NCI-H446 treated with DMSO at 0.1 percent for 48 hours (cell line): ENCODE results near the gene PRDM5.
"Not testable (repeated sequence)": the region's sequence is repeated elsewhere in the genome, so short reads cannot be mapped to it uniquely, and the experiment has no call there.

Experiments
- DNase-seq: peaks from one replicate; lab custom pipeline; 2025; lab: John Stamatoyannopoulos, UW

Gene PRDM5

DNA sequence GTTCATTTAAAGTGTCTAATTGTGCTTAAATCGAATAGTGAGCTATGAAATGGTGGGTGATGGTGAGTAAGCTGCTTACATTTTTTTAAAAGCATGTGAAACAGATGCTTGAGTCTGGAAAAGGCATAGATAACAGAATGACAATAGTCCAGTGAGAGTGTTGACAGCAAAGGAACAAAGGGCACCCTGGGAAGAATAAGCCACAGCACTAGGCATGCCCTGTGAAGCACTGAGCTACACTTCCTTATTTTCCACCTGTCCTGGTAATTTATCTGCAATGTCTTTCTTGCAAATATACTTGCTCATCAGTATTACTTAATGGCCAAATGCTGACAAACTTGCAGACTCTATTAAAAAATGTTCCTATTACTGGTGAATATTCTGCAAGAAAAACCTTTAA, 168.7 kb downstream of the PRDM5 start:
- DNase-seq: no peak

DNA sequence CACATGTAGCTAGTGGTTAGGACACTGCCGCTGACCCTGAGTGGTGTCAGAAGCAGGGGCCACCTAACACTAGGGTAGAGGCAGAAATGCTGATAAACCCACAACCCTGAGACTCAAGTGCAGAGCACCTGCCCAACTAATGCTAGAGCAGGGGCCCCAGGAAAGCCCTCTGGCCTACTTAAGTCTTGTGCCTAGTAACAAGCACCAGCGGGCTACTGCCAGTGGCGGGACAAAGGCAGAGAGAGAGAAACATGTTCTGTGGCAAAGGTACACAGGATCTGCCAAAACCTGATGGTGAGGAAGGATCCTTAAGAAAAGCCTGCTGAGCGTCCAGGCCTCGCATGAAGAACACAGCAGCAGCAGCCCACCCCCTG, 172.4 kb downstream of the PRDM5 start:
- DNase-seq: no peak

DNA sequence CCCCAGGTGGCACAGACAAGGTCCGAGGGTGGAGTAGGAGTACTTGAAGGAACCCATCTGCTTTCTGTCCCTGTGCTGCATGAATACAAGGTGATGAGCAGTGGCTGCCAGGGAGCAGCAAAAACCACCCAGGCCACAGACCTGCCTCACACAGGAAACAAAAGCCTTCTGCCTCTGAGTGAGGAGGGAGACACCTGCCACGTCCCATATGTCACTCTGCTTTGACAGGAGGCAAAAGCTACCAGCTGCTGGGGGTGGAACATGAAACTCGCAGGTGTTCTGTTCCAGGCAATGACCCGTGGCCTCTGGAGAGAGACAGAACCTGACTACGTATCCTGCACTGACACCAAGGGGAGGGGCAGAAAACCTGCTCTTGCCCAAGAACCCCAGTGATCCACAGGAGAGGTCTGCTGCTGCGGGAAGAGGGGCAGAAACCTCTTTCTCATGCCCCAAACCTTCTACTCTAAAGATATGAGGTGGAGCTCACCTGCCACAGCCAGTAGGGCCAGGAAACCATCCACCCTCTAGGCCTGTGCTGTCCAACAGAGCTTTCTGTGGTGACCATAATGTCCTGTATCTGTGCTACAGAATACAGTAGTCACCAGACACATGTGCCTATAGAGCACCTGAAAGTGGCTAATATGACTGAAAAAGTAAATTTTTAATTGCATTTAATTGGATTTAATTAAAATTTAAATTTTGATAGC, 172.9 kb downstream of the PRDM5 start:
- DNase-seq: no peak

DNA sequence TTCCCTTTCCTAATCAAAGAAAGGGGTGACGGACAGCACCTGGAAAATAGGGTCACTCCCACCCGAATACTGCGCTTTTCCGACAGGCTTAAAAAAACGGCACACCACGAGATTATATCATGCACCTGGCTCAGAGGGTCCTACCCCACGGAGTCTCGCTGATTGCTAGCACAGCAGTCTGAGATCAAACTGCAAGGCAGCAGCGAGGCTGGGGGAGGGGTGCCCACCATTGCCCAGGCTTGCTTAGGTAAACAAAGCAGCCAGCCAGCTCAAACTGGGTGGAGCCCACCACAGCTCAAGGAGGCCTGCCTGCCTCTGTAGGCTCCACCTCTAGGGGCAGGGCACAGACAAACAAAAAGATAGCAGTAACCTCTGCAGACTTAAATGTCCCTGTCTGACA, 180.9 kb downstream of the PRDM5 start:
- DNase-seq: not testable (repeated sequence)

DNA sequence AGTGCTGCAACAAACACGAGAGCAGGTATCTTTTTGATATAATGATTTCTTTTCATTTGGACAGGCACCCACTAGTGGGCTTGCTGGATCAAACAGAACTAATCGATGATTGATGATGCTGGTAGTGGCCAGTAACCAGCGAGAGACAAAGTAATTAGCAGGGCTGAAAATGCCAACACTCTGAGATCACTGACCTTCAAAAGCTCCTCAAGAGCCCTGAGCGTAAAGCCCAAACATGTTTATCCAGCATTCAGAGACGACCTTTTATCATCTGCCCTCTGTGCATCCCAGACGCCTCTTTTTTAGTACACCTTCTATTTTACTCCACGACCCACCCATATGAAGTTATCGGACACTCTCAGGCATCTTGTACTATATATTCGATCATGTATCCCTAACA, 186.2 kb downstream of the PRDM5 start:
- no peak for DNase-seq

DNA sequence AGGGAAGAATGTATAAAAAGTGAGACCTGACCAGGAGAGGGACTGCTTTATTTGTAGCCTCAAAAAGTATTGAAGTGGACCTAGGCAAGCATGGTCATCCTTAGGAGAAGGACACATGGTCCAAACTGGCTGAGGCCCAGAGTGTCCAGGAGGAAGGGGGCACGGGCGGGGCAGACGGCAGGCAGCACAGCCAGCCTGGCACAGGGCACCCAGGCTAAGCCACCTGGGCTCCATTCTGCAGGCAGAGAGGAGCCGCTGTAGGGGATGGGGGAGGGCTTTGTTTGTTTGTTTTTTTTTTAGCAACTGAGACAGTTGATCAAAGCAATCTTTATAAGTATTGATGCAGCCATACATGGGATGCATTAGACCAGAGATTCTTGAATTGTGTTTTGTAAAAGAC, 188.6 kb downstream of the PRDM5 start:
- DNase-seq: no peak

DNA sequence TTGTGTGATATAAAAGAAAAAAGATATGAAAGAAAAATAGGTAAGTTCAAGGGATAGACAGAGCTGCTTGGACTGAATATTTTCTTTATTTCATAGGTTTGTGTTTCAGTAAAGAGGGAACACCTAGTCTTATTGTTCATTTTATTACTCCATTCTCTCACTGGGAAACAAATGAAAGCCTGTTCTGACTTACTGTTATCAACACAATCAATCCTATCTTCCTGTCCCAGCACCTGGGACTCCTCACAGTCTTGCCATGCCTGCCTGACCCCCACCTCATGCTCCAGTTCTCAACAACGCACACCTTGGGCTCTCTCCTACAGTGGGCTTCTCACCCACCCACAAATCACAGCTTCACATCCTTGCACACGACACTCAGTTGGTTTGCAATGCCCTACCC, 189.5 kb downstream of the PRDM5 start:
- DNase-seq: no peak

DNA sequence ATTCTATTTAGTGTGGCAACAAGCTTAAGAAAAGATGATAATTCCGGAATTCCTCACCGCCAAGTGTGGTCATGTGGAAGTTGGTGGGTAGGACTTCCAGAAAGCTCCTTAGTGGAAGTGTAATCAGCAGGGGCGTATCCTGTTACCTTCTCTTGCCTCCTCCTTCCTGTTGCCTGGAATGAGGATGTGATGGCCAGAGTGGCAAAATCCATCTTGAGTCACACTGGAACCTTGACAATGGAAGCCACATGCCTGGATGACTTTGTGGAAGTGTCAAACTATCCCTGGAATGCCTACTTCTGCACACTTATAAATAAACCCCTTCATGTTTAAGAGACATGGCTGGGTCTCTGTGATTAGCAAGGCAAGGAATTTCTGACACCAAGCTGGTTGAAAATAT, 191.0 kb downstream of the PRDM5 start:
- no peak for DNase-seq

DNA sequence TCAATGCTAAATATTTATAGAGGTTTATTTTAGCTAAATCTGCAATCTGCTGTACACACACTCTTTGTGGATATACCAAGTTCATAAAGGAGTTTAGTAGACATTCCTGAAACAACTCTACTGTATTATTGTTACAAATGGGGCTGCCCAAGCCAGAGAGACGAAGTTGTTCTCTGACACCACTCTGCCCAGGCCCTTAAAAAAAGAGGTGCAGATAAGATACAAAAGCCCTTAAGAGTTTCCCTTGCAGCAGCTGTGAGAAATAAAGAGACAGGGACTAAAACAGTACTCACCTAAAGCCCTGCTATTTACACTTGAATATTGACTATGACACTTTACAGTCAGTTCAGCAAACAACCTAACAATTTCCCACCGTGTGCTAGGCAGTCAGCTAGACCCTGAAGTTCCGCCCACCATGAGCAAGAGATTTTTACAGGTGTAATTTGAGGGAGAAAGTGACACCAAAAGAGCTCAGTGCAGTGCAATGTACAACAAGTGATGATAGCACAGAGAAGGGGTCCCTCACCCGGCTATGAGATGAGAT, 191.7 kb downstream of the PRDM5 start:
- DNase-seq: no peak

DNA sequence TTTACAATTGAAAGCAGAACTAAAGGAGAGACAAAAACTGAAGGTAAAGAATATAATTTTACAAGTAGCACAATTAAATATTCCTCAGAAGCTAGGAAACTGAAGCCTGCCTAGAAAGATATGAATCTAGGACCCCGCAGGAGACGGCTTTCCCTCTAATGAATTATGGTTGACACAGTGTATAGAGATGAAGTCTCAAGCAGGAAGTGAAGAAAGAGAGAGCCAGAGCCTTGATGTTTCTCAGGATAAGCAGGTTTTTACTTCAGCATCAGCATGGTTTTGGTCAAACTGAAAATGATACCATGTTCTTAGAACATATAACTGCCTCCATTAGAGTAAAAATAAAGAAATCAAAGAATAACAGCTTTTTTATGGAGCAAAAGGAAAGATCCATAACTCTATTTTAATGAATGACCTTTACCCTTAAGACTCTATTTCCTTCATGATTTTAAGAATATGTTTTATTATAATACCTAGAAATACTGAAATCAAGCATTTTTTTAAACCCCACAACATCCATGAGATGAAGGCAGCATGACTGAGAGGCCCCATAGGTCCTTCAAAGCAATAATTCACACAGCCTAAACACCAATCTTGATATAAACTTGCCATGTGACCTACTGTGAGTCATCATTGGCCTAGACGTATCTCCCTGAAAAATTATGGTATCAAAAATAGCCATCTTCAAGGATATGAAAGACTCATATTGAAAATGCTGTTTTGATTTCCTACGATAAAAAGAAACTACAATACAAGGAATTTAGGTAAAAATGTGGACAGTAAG, 193.4 kb downstream of the PRDM5 start:
- DNase-seq: no peak

DNA sequence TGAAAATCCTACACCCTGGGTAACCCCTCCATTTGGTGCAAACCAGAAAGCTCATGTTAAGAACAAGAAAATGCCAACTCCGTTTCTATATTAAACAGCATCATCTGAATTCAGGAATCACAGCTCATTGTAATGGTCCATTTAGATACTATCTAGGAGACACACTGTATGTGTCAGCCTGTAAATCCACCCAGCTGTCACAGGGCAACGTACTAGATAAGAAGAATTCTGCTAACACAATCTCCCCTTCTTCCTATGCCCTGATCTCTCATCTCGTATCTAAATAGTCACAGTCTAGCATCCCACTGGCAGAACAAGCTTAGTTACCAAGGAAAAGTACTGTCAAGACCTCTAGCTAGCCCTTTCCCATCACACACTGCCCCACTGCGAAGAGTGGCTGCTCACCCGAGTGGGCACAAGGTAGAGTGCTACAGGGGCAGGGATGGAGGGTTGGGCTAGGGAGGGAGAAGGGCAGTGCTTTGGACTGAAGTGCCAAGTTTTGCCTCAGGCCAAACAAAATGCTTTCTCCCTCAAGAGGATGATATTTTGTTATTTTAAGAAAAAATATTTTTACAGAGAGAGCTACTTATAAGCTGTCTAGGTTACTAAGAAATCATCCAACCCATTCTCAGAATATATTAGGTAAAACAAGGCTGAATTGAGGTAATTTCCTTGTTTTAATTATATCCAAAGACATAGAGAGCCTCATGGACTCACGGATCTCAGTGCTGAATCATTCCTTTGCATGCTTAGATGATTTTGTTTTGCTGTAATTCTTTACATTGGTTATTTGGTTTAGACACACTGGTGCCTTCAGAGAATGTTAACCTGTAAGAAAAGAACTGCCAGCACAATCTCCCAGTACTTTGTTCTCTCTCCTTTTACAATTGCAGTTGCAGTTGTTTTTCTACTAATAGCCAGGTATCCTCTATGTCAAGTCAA, 196.6 kb downstream of the PRDM5 start:
- DNase-seq: no peak

DNA sequence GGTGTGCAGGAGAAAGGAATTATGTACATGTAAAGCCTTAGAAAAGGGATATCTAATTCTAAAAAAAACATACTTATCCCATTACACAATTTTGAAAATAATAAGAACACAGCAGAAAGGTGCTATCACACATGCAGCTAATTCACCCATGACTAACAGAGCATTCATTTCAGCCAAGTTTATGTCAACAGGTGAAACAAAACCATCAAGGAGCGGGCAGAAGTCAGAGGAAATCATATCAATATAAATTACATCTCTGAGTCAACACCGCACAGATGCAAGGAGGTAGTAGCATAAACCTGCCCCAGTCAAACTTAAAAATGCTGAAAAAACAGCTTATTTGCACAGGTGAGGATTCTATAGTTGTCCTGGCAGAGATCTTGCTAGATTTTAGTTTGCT, 197.9 kb downstream of the PRDM5 start:
- DNase-seq: no peak

DNA sequence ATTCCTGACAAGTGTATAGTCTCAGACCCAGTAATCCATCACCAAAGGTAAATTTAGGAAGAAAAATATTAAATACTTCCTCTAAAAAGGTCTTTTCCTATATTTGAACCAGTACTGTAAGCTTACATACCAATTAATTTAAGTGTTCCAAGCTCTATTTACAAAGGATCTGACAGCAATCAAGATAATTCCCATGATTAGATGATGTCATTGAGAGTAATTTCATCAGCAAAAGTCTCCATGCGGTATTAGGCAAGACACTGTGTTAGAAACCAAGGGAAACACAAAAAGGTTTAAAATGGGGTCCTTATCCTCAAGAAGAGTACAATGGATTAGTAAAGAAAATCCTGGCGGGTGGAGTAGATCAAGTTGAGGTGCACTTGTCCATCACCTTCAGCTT, 198.5 kb downstream of the PRDM5 start:
- no peak for DNase-seq

DNA sequence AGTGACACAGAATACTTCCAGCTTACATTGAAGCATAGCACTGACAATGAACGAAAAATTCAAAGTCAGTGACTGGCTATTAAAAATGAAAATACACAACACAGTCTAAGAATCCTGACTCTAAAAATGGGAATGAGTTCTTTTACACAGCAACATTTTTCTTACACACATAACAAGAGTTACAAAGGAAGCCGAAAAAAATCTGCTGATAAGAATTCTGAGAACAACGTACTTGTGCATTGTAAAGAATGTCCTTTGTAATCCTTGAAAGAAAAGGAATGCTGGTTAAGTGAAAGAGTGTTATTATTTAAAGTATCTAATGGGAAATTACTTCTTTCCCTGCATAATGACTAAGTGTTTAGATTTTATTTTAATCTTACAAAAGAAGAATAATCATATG, 199.4 kb downstream of the PRDM5 start:
- no peak for DNase-seq

DNA sequence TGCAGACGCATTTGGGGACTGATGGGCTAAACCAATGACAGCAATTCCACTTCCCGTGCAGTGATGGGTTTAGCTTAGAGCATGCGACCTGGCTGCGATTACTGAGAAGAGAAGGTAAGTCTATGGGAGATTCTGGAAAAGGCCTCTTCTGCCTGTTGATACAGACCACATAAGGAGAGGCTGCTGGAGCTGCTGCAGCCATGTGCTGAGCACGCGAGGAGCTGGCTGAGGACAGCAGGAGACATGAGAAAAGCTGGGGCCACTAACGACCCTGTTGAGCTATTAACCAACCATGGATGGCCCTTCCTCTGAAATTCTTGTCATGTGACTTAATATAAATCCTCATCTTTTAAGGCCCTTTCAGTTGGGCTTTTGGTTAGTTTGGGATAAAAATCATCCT, 199.9 kb downstream of the PRDM5 start:
- no peak for DNase-seq

DNA sequence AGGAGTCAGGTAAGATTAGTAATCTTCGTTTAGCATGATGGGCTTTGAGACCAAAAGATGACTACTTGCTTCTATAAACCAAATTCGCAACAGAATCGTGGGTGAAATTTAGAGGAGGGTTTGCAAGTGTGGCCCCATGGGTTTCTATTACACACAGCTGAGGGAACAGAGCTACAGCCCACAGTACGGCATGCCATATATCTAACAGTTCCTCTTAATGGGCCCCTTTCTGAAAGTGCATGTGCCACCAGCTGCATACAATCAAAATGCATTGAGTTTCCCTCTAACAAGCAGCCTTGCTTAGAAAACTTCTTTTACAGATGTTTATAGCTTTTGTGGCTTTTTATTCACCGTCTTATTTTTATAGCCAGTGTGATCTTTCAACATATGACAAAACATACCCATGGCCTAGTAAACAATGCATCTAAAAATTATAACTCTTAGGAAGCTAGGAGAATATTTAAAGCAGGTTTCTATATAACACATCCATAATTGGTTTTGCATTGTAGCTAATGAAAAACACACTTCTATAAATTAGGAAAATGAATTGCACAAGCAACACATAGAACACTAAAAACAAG, 202.1 kb downstream of the PRDM5 start:
- no peak for DNase-seq

DNA sequence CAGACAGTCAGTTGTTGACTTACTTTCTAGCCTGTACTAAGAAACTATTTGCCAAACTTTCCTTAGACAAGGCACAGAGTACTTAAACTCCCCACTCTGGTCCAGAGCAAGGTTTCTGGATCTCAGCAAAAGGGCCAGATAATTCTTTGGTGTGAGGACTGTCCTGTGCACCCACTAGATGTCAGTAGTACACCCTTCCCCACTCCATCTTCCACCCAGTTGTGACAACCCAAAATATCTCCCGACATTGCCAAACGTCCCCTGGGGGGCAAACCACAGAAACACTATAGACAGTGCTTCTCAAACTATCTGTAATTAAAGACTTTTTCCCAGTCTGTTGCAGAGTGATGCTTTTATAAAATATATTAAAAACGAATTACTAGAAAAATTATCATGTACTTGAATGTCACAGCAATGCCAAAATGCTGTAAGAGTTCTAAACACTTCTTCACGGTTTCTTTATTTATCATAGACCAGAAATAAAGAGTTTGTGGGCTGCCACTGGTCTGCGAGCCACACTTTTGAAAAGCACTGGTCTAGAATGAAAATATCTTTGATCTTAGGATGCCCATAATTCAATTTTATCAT, 203.5 kb downstream of the PRDM5 start:
- DNase-seq: peak; percentile 14

DNA sequence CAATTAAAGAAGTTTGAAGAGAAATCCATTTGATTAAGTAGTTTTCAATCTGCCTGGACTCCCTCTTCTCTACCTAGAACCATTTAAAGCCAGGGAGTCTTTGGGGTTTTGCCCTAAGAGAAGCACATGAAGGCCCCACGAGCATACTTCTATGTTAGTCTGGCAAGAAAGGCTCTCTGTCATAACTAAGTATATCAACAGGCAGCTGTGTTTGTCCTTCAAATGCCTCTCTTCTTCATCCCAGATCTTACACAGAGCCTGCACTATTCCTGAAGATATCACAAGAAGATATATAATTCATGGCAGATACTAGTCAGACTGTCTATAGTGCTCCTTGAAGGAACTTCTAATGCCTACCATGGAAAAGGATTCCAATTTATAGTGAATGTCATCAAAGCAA, 206.2 kb downstream of the PRDM5 start:
- no peak for DNase-seq

DNA sequence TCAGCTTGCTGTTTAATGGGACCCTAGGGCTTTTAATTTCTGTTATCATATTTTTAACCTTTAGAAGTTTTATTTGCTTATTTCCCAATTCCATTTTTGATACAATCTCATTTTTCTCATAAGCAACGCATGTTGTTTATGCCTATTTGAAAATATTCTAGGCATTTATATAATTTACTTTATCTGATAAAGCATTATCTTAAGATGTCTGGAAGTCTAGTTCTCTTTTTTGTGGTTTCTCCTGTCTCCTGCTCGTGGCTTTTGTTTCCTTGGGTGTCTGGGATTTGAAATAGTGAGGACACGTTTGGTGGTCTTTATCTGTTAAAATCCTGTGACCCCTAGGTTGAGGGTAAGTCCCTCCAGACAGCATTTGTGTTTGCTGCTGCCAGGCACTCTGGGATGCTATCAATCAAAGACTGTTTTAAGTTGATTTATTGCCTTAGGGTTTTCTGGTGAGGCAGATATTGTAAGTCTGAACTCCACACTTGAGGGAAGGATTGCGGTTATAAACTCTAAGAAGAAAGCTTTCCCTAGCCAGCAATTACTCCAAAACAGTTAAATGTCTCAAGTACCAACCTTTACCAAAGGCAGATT, 208.0 kb downstream of the PRDM5 start:
- DNase-seq: no peak

DNA sequence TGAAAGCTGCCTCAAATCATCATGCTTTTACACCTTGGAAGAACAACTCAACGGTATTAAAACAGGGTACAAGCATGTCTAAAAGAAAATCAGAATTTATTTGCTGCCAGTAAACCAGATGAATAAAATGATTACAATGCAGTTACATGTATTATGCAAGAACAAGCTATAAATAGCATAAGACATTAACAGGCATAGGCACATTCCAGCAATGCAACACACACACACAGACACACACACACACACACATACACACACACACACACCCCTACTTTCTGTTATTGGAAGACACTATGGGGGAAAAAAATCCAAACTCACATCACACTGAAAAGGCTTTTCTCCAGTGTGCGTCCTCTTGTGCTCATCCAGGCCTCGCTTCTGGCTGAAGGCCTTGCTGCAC, 212.5 kb downstream of the PRDM5 start:
- no peak for DNase-seq

DNA sequence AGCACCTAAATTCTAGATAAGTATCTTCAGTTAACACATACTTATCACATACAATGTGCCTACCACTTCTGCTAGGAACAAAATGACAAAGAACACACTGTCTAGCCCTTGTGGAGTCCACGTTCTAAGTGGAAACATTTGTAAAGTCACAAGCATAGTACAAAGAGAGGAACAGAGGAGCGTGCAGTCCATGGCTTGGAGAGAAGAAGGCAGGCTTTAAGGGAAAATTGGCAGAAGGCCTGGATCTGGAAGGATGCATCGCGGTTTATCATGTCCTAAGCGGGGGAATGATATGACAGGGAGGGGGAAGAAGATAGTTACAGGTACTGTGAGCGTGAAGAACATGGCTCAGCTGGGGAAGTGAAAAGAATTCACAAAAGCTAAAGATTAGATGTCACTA, 218.0 kb downstream of the PRDM5 start:
- DNase-seq: no peak
